Osteocyte (in vitro differentiated cells): Measurements from ENCODE around the gene RAPGEF5. TPM values are rescaled to one million over a fixed set of nuclear protein-coding genes. Genes with fewer than 3 reads are reported as not detected.

Source experiments
- DNase-seq: peaks from one replicate; pipeline ENCODE4 v3.0.0; 2021; ENCODE audit warnings: mixed read lengths; ENCODE audit not compliant: unreplicated experiment; ENCODE audit errors: extremely low spot score
- H3K27ac Mint-ChIP-seq: one replicate; pipeline ENCODE4 v1.8.0; 2021; ENCODE audit warnings: mild to moderate bottlenecking, mixed read lengths; ENCODE audit not compliant: unreplicated experiment
- H3K27me3 Mint-ChIP-seq: one replicate; pipeline ENCODE4 v1.8.0; 2021; ENCODE audit warnings: mixed read lengths; ENCODE audit not compliant: unreplicated experiment
- H3K36me3 Mint-ChIP-seq: one replicate; pipeline ENCODE4 v1.8.0; 2021; ENCODE audit warnings: mixed read lengths; ENCODE audit not compliant: unreplicated experiment
- H3K4me1 Mint-ChIP-seq: one replicate; pipeline ENCODE4 v1.8.0; 2021; ENCODE audit warnings: mixed read lengths; ENCODE audit not compliant: unreplicated experiment
- H3K4me3 Mint-ChIP-seq: one replicate; pipeline ENCODE4 v1.8.0; 2021; ENCODE audit warnings: mild to moderate bottlenecking, moderate library complexity, mixed read lengths; ENCODE audit not compliant: unreplicated experiment
- H3K9me3 Mint-ChIP-seq: one replicate; pipeline ENCODE4 v1.8.0; 2021; ENCODE audit warnings: mixed read lengths; ENCODE audit not compliant: unreplicated experiment
- CTCF ChIP-seq: fragments of 200-600 bp; sonication (generic); IDR thresholded peaks from 2 replicates; pipeline ENCODE4 v1.5.0; 2021; ENCODE audit warnings: antibody characterized with exemption, mild to moderate bottlenecking, moderate library complexity
- total RNA-seq: library from RNA; stranded (reverse); gene quantifications from 2 replicates; pipeline ENCODE4 v1.2.1, GENCODE V29; 2021

Gene RAPGEF5
- total RNA-seq, 1 donor from 2014 or later = 0.27 TPM

GRCh38 chr7:22178735-22179134 is 178.2 kb downstream of the RAPGEF5 start:
- no peak for TF ChIP-seq CTCF
- Mint-ChIP-seq H3K4me1 (no peaks in the 10 kb centered on the region), H3K27me3 (peaks cover 30% of the 10 kb centered on the region), H3K36me3 (no peaks in the 10 kb centered on the region), H3K9me3 (no peaks in the 10 kb centered on the region), H3K27ac (no peak overlapping the region), H3K4me3 (no peak overlapping the region)
- DNase-seq = no peak

- TF ChIP-seq CTCF = no peak
- H3K27ac Mint-ChIP-seq = no peak overlapping the region
- no peak for DNase-seq
- no peaks in the 10 kb centered on the region for H3K4me1 Mint-ChIP-seq
- H3K4me3 Mint-ChIP-seq = no peak overlapping the region
- no peaks in the 10 kb centered on the region for H3K36me3 Mint-ChIP-seq
- H3K9me3 Mint-ChIP-seq = no peaks in the 10 kb centered on the region
- peaks cover 20% of the 10 kb centered on the region for H3K27me3 Mint-ChIP-seq
Observed at GRCh38 chr7:22176791-22177412, 180.1 kb downstream of the RAPGEF5 start.

- no peaks in the 10 kb centered on the region for H3K4me1 Mint-ChIP-seq
- H3K9me3 Mint-ChIP-seq = no peaks in the 10 kb centered on the region
- H3K27ac Mint-ChIP-seq = no peak overlapping the region
- DNase-seq = no peak
- H3K4me3 Mint-ChIP-seq = no peak overlapping the region
- no peak for TF ChIP-seq CTCF
- peaks cover 5% of the 10 kb centered on the region for H3K27me3 Mint-ChIP-seq
- H3K36me3 Mint-ChIP-seq = no peaks in the 10 kb centered on the region
Observed at GRCh38 chr7:22174574-22174953, 182.4 kb downstream of the RAPGEF5 start.

- Mint-ChIP-seq H3K36me3 (no peaks in the 10 kb centered on the region), H3K9me3 (no peaks in the 10 kb centered on the region), H3K4me3 (no peak overlapping the region), H3K4me1 (no peaks in the 10 kb centered on the region), H3K27me3 (peaks cover 5% of the 10 kb centered on the region), H3K27ac (no peak overlapping the region)
- TF ChIP-seq CTCF = no peak
- no peak for DNase-seq
Observed at GRCh38 chr7:22173685-22174573, 183.0 kb downstream of the RAPGEF5 start.

- DNase-seq = no peak
- Mint-ChIP-seq H3K27ac (no peak overlapping the region), H3K36me3 (no peaks in the 10 kb centered on the region), H3K4me1 (no peaks in the 10 kb centered on the region), H3K27me3 (no peaks in the 10 kb centered on the region), H3K9me3 (no peaks in the 10 kb centered on the region), H3K4me3 (no peak overlapping the region)
- no peak for TF ChIP-seq CTCF
Observed at GRCh38 chr7:22168129-22168634, 188.8 kb downstream of the RAPGEF5 start.
